Measurements from ENCODE around the gene OGG1.

GRCh38 chr3:9794400-9794799 is 44.6 kb downstream of the OGG1 start:
- TF ChIP-seq, protein P1, sequence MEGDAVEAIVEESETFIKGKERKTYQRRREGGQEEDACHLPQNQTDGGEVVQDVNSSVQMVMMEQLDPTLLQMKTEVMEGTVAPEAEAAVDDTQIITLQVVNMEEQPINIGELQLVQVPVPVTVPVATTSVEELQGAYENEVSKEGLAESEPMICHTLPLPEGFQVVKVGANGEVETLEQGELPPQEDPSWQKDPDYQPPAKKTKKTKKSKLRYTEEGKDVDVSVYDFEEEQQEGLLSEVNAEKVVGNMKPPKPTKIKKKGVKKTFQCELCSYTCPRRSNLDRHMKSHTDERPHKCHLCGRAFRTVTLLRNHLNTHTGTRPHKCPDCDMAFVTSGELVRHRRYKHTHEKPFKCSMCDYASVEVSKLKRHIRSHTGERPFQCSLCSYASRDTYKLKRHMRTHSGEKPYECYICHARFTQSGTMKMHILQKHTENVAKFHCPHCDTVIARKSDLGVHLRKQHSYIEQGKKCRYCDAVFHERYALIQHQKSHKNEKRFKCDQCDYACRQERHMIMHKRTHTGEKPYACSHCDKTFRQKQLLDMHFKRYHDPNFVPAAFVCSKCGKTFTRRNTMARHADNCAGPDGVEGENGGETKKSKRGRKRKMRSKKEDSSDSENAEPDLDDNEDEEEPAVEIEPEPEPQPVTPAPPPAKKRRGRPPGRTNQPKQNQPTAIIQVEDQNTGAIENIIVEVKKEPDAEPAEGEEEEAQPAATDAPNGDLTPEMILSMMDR (IDR thresholded peaks at IDR 0.05) = no peak
- TF ChIP-seq EP300 (IDR thresholded peaks at IDR 0.05) (no peak), POLR2A (IDR thresholded peaks at IDR 0.05) (no peak), POLR2AphosphoS5 (IDR thresholded peaks at IDR 0.05) (no peak)
